HepG2 (cell line): ENCODE results near the gene TGFBI. TPM values are rescaled to one million over a fixed set of nuclear protein-coding genes. Genes with fewer than 3 reads are reported as not detected.

Experiments used
- ATAC-seq: fragments of 200-7000 bp; cut with Tn5 transposase; 3 replicates; pipeline ENCODE4 v1.9.1; 2020; ENCODE audit warnings: mild to moderate bottlenecking, moderate library complexity
- BruUV-seq: library from RNA; stranded (reverse); fragments of 400-500 nt; replicated peaks from 2 replicates; lab custom pipeline; 2021; lab: Mats Ljungman, UMichigan
- CTCF ChIA-PET: fragments of 300-600 bp; formaldehyde crosslinking; extraction: SDS; loops from one replicate; lab custom pipeline; 2021; ENCODE audit warnings: low total read pairs, inconsistent platforms, low intra/inter-chr PET ratio; lab: Yijun Ruan, JAX
- POLR2A ChIA-PET: fragments of 350-600 bp; sonication (Branson Sonifier 250); formaldehyde crosslinking; loops from one replicate; lab custom pipeline; 2020; ENCODE audit warnings: antibody characterized with exemption, inconsistent platforms; lab: Yijun Ruan, JAX
- DNase-seq: peaks from one replicate; pipeline ENCODE4 v3.0.0-alpha.2; 2015; ENCODE audit warnings: low spot score
- FAIRE-seq: peaks from 3 replicates; lab custom pipeline; 2011; peaks lifted over from hg19 to GRCh38; lab: Jason Lieb, UNC
- H2AFZ ChIP-seq: one replicate; pipeline ENCODE4 v1.6.1; 2011; ENCODE audit warnings: low read length, inconsistent platforms
- H3K27ac ChIP-seq: fragments of 300-600 bp; 3 replicates; pipeline ENCODE4 v1.8.0; 2011; ENCODE audit warnings: mixed run types, mild to moderate bottlenecking, mixed read lengths, low read length, inconsistent platforms; ENCODE audit not compliant: insufficient read depth; ENCODE audit errors: extremely low read length
- H3K27me3 ChIP-seq, 2 experiments: fragments of 200-600 bp in 1 of 2; 2 replicates in 1 of 2; 3 replicates in 1 of 2; pipeline versions ENCODE4 v1.6.0 to v1.8.0; 2011; ENCODE audit warnings: low read length in 2 of 2, mild to moderate bottlenecking in 2 of 2, moderate library complexity in 2 of 2, inconsistent platforms in 1 of 2; ENCODE audit not compliant: insufficient read depth in 2 of 2, control insufficient read depth in 1 of 2
- H3K36me3 ChIP-seq, 2 experiments: fragments of 200-600 bp in 1 of 2; replicated peaks in 1 of 2; 2 replicates in 1 of 2; 3 replicates in 1 of 2; pipeline versions ENCODE4 v1.5.1 to v1.8.0; 2011; ENCODE audit warnings: low read length in 2 of 2, inconsistent platforms in 1 of 2; ENCODE audit not compliant: insufficient read depth in 2 of 2, control insufficient read depth in 1 of 2
- H3K4me1 ChIP-seq: 2 replicates; pipeline ENCODE4 v1.5.1; 2012; ENCODE audit warnings: low read length, inconsistent platforms; ENCODE audit not compliant: insufficient read depth
- H3K4me2 ChIP-seq: 2 replicates; pipeline ENCODE4 v1.6.0; 2011; ENCODE audit warnings: low read depth, low read length, inconsistent platforms
- H3K4me3 ChIP-seq, 3 experiments: fragments of 200-600 bp in 1 of 3; sonication (generic), shearing (Covaris generic) in 1 of 3; replicated peaks in 1 of 3; 2 replicates each; pipeline ENCODE4 v1.5.1; 2011 to 2016; ENCODE audit warnings: low read length in 3 of 3, inconsistent platforms in 2 of 3, low read depth in 2 of 3, mild to moderate bottlenecking in 2 of 3, control low read depth in 1 of 3, mixed read lengths in 1 of 3; ENCODE audit not compliant: insufficient read depth in 1 of 3
- H3K79me2 ChIP-seq: one replicate; pipeline ENCODE4 v1.6.1; 2011; ENCODE audit warnings: low read length, inconsistent platforms; ENCODE audit not compliant: insufficient read depth
- H3K9ac ChIP-seq: 2 replicates; pipeline ENCODE4 v1.6.0; 2011; ENCODE audit warnings: mild to moderate bottlenecking, low read depth, low read length, inconsistent platforms; ENCODE audit not compliant: insufficient read depth
- H3K9me3 ChIP-seq: 2 replicates; pipeline ENCODE4 v1.5.1; 2012; ENCODE audit warnings: mild to moderate bottlenecking, low read length
- H4K20me1 ChIP-seq: 2 replicates; pipeline ENCODE4 v1.6.0; 2011; ENCODE audit warnings: inconsistent platforms, mild to moderate bottlenecking, low read length, moderate library complexity; ENCODE audit not compliant: insufficient read depth
- CBX1 ChIP-seq: IDR thresholded peaks from one replicate; pipeline ENCODE4 v1.6.1; 2016; ENCODE audit warnings: antibody characterized with exemption, low read depth
- EEA1 ChIP-seq: sonication (generic); formaldehyde crosslinking; IDR thresholded peaks from 2 replicates; pipeline ENCODE4 v1.5.1; 2020; ENCODE audit warnings: mild to moderate bottlenecking, missing genetic modification reagents, borderline replicate concordance
- HMG20B ChIP-seq: conservative IDR thresholded peaks from 2 replicates; pipeline ENCODE4 v1.6.1; 2016; ENCODE audit warnings: missing genetic modification reagents, missing compliant biosample characterization
- JUNB ChIP-seq: sonication (generic); formaldehyde crosslinking; IDR thresholded peaks from 2 replicates; pipeline ENCODE4 v1.8.0; 2022; ENCODE audit warnings: missing genetic modification reagents, mild to moderate bottlenecking, borderline replicate concordance
- RBFOX2 ChIP-seq: fragments of 200-400 bp; formaldehyde crosslinking; IDR thresholded peaks from 2 replicates; pipeline ENCODE4 v1.6.1; 2017; ENCODE audit warnings: low read depth, mild to moderate bottlenecking, low read length
- SCMH1 ChIP-seq: sonication (generic); formaldehyde crosslinking; IDR thresholded peaks from 2 replicates; pipeline ENCODE4 v1.9.0; 2021; ENCODE audit warnings: missing genetic modification reagents, mild to moderate bottlenecking, borderline replicate concordance
- TEAD3 ChIP-seq: optimal IDR thresholded peaks from 2 replicates; pipeline ENCODE3; 2016; ENCODE audit warnings: borderline replicate concordance
- ZNF274 ChIP-seq: sonication (generic); formaldehyde crosslinking; IDR thresholded peaks from 2 replicates; pipeline ENCODE4 v1.5.1; 2020; ENCODE audit warnings: mild to moderate bottlenecking, missing genetic modification reagents
- ZNF3 ChIP-seq: IDR thresholded peaks from 2 replicates; pipeline ENCODE4 v1.7.0; 2017; ENCODE audit warnings: inconsistent platforms
- ZNF333 ChIP-seq: sonication (generic); formaldehyde crosslinking; IDR thresholded peaks from 2 replicates; pipeline ENCODE4 v1.4.0; 2020; ENCODE audit warnings: mild to moderate bottlenecking, missing genetic modification reagents, borderline replicate concordance
- ZNF512 ChIP-seq: sonication (generic); formaldehyde crosslinking; IDR thresholded peaks from 2 replicates; pipeline ENCODE4 v1.4.0; 2020; ENCODE audit warnings: mild to moderate bottlenecking, missing genetic modification reagents
- ZNF567 ChIP-seq: sonication (generic); formaldehyde crosslinking; IDR thresholded peaks from 2 replicates; pipeline ENCODE4 v1.8.1; 2023; ENCODE audit warnings: mild to moderate bottlenecking, missing genetic modification reagents, borderline replicate concordance
- ZNF644 ChIP-seq: IDR thresholded peaks from 2 replicates; pipeline ENCODE4 v1.6.1; 2016; ENCODE audit warnings: low read depth
- WGBS: methylation state at CpG from one replicate; pipeline ENCODE4 v1.1.6; 2017; ENCODE audit warnings: low lambda C conversion rate; 5-methylcytosine and 5-hydroxymethylcytosine counted together
- in situ Hi-C: cut with HindIII; loops from 2 replicates; pipeline ENCODE4 v1.10.0; 2017; ENCODE audit warnings: low pct_unique_long_range_greater_than_20kb; ENCODE audit not compliant: extremely low pct_ligation_motif_present
- intact Hi-C: fragments of 100-400 bp; cut with micrococcal nuclease; formaldehyde crosslinking; loops from one replicate; pipeline ENCODE4 v1.10.0; 2022; ENCODE audit not compliant: unreplicated experiment
- polyA plus RNA-seq, 8 experiments: library from polyadenylated mRNA; depleted of rRNA in 3 of 8; stranded (reverse) in 7 of 8; unstranded in 1 of 8; fragments of >200 nt; fragmentation: Illumina TruSeq in 4 of 8; extraction: Trizol in 4 of 8; gene quantifications; 2 replicates each; pipeline versions ENCODE4 v1.2.1 to v1.2.3, GENCODE V29; 2011 to 2016; ENCODE audit warnings: low read depth in 4 of 8, missing spikeins in 1 of 8, mixed read lengths in 1 of 8; ENCODE audit not compliant: insufficient read depth in 1 of 8
- total RNA-seq, 5 experiments: library from RNA; depleted of rRNA; stranded (reverse); fragments of >200 nt; fragmentation: Illumina TruSeq; extraction: Trizol; gene quantifications; 2 replicates each; pipeline ENCODE4 v1.2.3, GENCODE V29; 2016; ENCODE audit warnings: low read depth in 1 of 5
- TF ChIP-seq, protein P1 (sequence below): sonication (generic); formaldehyde crosslinking; IDR thresholded peaks from 2 replicates; pipeline ENCODE4 v1.4.0; 2020; ENCODE audit warnings: missing genetic modification reagents; ENCODE audit errors: not compliant biosample characterization

The TGFBI gene
- total and polyA plus RNA-seq, 2 of the 13 experiments (the other 11 are each of a cell fraction or from before 2014, with no cell fraction given), result 275 to 457 TPM

DNA sequence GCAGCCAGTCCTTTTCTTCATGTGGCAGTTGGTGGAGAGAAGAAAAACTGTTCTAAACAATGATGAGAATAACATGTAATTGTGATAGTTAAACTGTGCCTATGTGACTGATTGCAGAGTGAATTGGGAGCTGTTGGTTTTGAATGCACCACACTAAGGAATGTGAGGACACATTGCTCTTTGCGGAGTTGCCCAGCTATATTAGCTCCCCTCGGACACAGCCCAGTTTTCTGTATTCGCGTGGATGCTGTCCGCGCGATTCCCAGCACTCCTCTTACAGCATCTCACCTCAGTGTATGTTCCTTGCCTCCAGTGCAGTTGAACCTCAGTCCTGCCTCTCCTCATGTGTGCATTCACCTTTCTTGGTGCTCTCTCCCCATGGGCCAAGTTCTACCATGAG lies 32.2 kb downstream of the TGFBI start:
- DNase-seq (no peak), FAIRE-seq (no peak), ATAC-seq (no peak)
- TF ChIP-seq RBFOX2 (0 out of 2 replicates have a peak, but pooled peaks have one; percentile 17), CBX1 (no peak), ZNF3 (CRISPR knock-in tag) (no peak), ZNF644 (CRISPR knock-in tag) (no peak), ZNF567 (CRISPR knock-in tag) (no peak)
- TF ChIP-seq, all 625 proteins: peak for 1
- no peaks in the 10 kb centered on the region for H3K27me3 ChIP-seq
- H3K4me1 ChIP-seq, result peaks cover 58% of the 10 kb centered on the region
- no peak overlapping the region for H3K4me3 ChIP-seq
- intact Hi-C loops (no loop called here), in situ Hi-C loops (loop anchor here (5.0 kb wide), 2 partner anchors 34 to 119 kb away; partner anchors contain the start of gene TGFBI)
- WGBS, result 99% methylated on average over 7 of the region's 7 CpGs
- H3K36me3 ChIP-seq, result peaks cover 33 to 64% of the 10 kb centered on the region in 2 experiments
- ChIA-PET POLR2A (no interaction called here), CTCF (no interaction called here)
- H3K27ac ChIP-seq, result no peak overlapping the region
- H3K9ac ChIP-seq, result no peak overlapping the region
- H3K79me2 ChIP-seq, result no peaks in the 10 kb centered on the region
- no peaks in the 10 kb centered on the region for H3K9me3 ChIP-seq
- H3K4me2 ChIP-seq, result no peak overlapping the region
- no peaks in the 10 kb centered on the region for H4K20me1 ChIP-seq
- H2AFZ ChIP-seq, result no peak overlapping the region
- BruUV-seq, result no TSS peak

DNA sequence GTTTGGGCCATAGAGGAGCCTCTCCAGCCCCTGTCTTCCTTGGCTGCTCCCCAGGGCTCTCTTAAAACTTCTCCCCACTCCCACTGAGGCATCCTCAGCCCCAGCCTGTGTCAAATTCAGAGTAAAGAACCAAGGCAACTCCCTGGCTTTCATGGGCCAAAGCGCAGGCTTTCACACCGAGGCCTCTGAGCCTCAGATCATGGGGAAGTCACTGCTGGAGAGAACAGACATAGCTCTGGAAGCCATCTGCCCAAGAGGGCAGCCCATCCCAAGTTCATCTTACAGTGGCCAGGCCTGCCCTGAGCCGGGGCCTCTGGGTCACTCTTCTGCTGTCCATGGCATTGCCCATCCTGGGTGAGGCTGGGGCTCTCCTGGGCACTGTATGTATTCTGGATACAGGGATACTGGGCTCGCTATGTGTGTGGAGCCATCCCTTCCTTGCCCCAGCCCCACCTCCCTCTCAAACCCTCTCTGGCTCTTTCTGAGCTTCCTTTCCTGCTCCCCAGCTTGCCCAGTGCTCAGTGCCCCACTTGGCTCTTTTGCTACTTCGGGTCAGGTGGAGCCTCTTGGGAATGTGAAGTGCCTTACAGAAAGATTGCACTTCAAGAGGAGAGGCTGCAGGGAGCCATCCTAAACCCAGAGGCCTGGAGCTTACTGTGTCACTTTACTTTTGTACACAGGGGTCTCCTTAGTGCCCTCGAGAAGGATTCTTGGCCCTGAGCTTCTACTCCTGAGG lies 33.0 kb downstream of the TGFBI start:
- H3K4me1 ChIP-seq, result peaks cover 58% of the 10 kb centered on the region
- peak overlapping the region; percentile 28 for H3K27ac ChIP-seq
- no peak overlapping the region for H3K9ac ChIP-seq
- CTCF ChIA-PET, result interaction anchor here (0.8 to 2.7 kb wide), 4 partner anchors 21 to 174 kb away, joined by 3 to 23 read pairs (median 8); no protein-coding TSS in a partner anchor
- H3K36me3 ChIP-seq, result peaks cover 30 to 56% of the 10 kb centered on the region in 2 experiments
- no peaks in the 10 kb centered on the region for H3K9me3 ChIP-seq
- ATAC-seq (no peak), DNase-seq (no peak), FAIRE-seq (no peak)
- intact Hi-C loops (loop anchor here (1.0 to 2.0 kb wide), 3 partner anchors 73 to 130 kb away; no protein-coding TSS in a partner anchor), in situ Hi-C loops (loop anchor here (5.0 kb wide), 2 partner anchors 34 to 119 kb away; partner anchors contain the start of gene TGFBI)
- no peaks in the 10 kb centered on the region for H4K20me1 ChIP-seq
- no peaks in the 10 kb centered on the region for H3K27me3 ChIP-seq
- POLR2A ChIA-PET, result interaction anchor here (1.2 kb wide), 1 partner anchor 8 kb away, joined by 12 read pairs; no protein-coding TSS in a partner anchor
- H3K4me2 ChIP-seq, result no peak overlapping the region
- 94% methylated on average over 5 of the region's 6 CpGs for WGBS
- H3K79me2 ChIP-seq, result no peaks in the 10 kb centered on the region
- BruUV-seq, result no TSS peak
- H2AFZ ChIP-seq, result no peak overlapping the region
- no peak overlapping the region for H3K4me3 ChIP-seq
- TF ChIP-seq SCMH1 (CRISPR knock-in tag), result no peak
- TF ChIP-seq TEAD3 (CRISPR knock-in tag), result no peak
- no peak for TF ChIP-seq ZNF333 (CRISPR knock-in tag)
- TF ChIP-seq EEA1, result no peak
- TF ChIP-seq JUNB (CRISPR knock-in tag), result no peak
- TF ChIP-seq, protein P1, sequence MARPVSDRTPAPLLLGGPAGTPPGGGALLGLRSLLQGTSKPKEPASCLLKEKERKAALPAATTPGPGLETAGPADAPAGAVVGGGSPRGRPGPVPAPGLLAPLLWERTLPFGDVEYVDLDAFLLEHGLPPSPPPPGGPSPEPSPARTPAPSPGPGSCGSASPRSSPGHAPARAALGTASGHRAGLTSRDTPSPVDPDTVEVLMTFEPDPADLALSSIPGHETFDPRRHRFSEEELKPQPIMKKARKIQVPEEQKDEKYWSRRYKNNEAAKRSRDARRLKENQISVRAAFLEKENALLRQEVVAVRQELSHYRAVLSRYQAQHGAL (CRISPR knock-in tag), result no peak
- TF ChIP-seq ZNF274 (CRISPR knock-in tag), result no peak
- TF ChIP-seq ZNF512 (CRISPR knock-in tag), result no peak
- TF ChIP-seq HMG20B, result no peak
